Muscle of leg (tissue), 11 donors: Measurements from ENCODE around the gene VCAN. TPM values are rescaled to one million over a fixed set of nuclear protein-coding genes. Genes with fewer than 3 reads are reported as not detected.
A peak's percentile ranks its signal among the peaks of the same experiment; 100 is the strongest.
"Not testable (repeated sequence)": the region's sequence is repeated elsewhere in the genome, so short reads cannot be mapped to it uniquely, and the experiment has no call there.

ENCODE experiments used
- DNase-seq: peaks from one replicate; pipeline ENCODE4 v3.0.0; 2013
- H3K27ac ChIP-seq: one replicate; pipeline ENCODE4 v1.5.1; 2013; ENCODE audit warnings: mild to moderate bottlenecking, low read length, control low read depth
- H3K27me3 ChIP-seq: one replicate; pipeline ENCODE4 v1.6.1; 2013; ENCODE audit warnings: low read length; ENCODE audit not compliant: control insufficient read depth, insufficient read depth
- H3K36me3 ChIP-seq: one replicate; pipeline ENCODE4 v1.6.1; 2013; ENCODE audit warnings: low read length; ENCODE audit not compliant: control insufficient read depth, insufficient read depth
- H3K4me1 ChIP-seq: one replicate; pipeline ENCODE4 v1.6.1; 2013; ENCODE audit warnings: low read length; ENCODE audit not compliant: control insufficient read depth, insufficient read depth
- H3K4me3 ChIP-seq: one replicate; pipeline ENCODE4 v1.5.1; 2013; ENCODE audit warnings: low read length, control low read depth
- H3K9me3 ChIP-seq: replicated peaks from 2 replicates; pipeline ENCODE4 v1.6.1; 2013; ENCODE audit warnings: low read depth, low read length; ENCODE audit not compliant: control insufficient read depth
- WGBS: methylation state at CpG from one replicate; pipeline ENCODE4 v1.1.5; 2013; ENCODE audit warnings: missing lambda C conversion rate; ENCODE audit not compliant: insufficient coverage; 5-methylcytosine and 5-hydroxymethylcytosine counted together
- polyA plus RNA-seq, 8 donors: library from polyadenylated mRNA; unstranded; fragments of 120-200 nt; gene quantifications; one replicate each; pipeline versions ENCODE4 v1.2.1 to v1.2.3, GENCODE V29; 2013; ENCODE audit warnings: inconsistent platforms in 1 of 8, low replicate concordance in 1 of 8; ENCODE audit not compliant: insufficient read length in 8 of 8, insufficient read depth in 1 of 8
- total RNA-seq: library from RNA; stranded (reverse); fragments of 120-200 nt; gene quantifications from one replicate; pipeline ENCODE4 v1.2.4, GENCODE V29; 2013

The VCAN gene
- total and polyA plus RNA-seq, 9 donors: 187 to 382 (median 256) TPM

GRCh38 chr5:83436276-83436675 lies 35.3 kb upstream of the VCAN start:
- H3K9me3 ChIP-seq: no peaks in the 10 kb centered on the region
- no peaks in the 10 kb centered on the region for H3K36me3 ChIP-seq
- H3K4me1 ChIP-seq: no peaks in the 10 kb centered on the region
- H3K27me3 ChIP-seq: no peaks in the 10 kb centered on the region
- no peak overlapping the region for H3K4me3 ChIP-seq
- no CpG with 5 or more reads among the region's 6 CpGs for WGBS
- no peak overlapping the region for H3K27ac ChIP-seq
- no peak for DNase-seq

GRCh38 chr5:83437697-83438096 lies 33.8 kb upstream of the VCAN start:
- not testable (repeated sequence) for H3K9me3 ChIP-seq, H3K4me3 ChIP-seq, DNase-seq, H3K4me1 ChIP-seq, H3K27me3 ChIP-seq, H3K27ac ChIP-seq, H3K36me3 ChIP-seq
- 93% methylated on average over 12 of the region's 17 CpGs for WGBS

- no peak for DNase-seq
- Histone ChIP-seq H3K9me3 (no peaks in the 10 kb centered on the region), H3K4me3 (no peak overlapping the region), H3K27ac (no peak overlapping the region), H3K4me1 (no peaks in the 10 kb centered on the region), H3K36me3 (no peaks in the 10 kb centered on the region), H3K27me3 (no peaks in the 10 kb centered on the region)
- WGBS: no CpG with 5 or more reads among the region's 2 CpGs
Observed at GRCh38 chr5:83440826-83441225, 30.7 kb upstream of the VCAN start.

- 80% methylated on average over 1 of the region's 4 CpGs for WGBS
- no peak for DNase-seq
- Histone ChIP-seq H3K4me1 (no peaks in the 10 kb centered on the region), H3K27ac (no peak overlapping the region), H3K27me3 (no peaks in the 10 kb centered on the region), H3K9me3 (no peaks in the 10 kb centered on the region), H3K4me3 (no peak overlapping the region), H3K36me3 (no peaks in the 10 kb centered on the region)
Observed at GRCh38 chr5:83441747-83442146, 29.8 kb upstream of the VCAN start.

- DNase-seq: no peak
- H3K4me1 ChIP-seq: no peaks in the 10 kb centered on the region
- H3K36me3 ChIP-seq: no peaks in the 10 kb centered on the region
- no peaks in the 10 kb centered on the region for H3K27me3 ChIP-seq
- WGBS: no CpG with 5 or more reads among the region's 3 CpGs
- H3K4me3 ChIP-seq: no peak overlapping the region
- H3K27ac ChIP-seq: no peak overlapping the region
- no peaks in the 10 kb centered on the region for H3K9me3 ChIP-seq
Observed at GRCh38 chr5:83443534-83443933, 28.0 kb upstream of the VCAN start.

GRCh38 chr5:83444445-83444844 lies 27.1 kb upstream of the VCAN start:
- Histone ChIP-seq H3K27me3 (no peaks in the 10 kb centered on the region), H3K36me3 (no peaks in the 10 kb centered on the region), H3K9me3 (no peaks in the 10 kb centered on the region), H3K27ac (no peak overlapping the region), H3K4me3 (no peak overlapping the region), H3K4me1 (no peaks in the 10 kb centered on the region)
- no peak for DNase-seq
- no CpG with 5 or more reads among the region's 2 CpGs for WGBS

- Histone ChIP-seq H3K27ac (no peak overlapping the region), H3K36me3 (no peaks in the 10 kb centered on the region), H3K27me3 (no peaks in the 10 kb centered on the region), H3K4me1 (no peaks in the 10 kb centered on the region), H3K9me3 (no peaks in the 10 kb centered on the region), H3K4me3 (no peak overlapping the region)
- no CpG with 5 or more reads among the region's 4 CpGs for WGBS
- DNase-seq: no peak
Observed at GRCh38 chr5:83446253-83446947, 25.1 kb upstream of the VCAN start.

GRCh38 chr5:83447533-83447932 lies 24.0 kb upstream of the VCAN start:
- Histone ChIP-seq H3K4me3 (no peak overlapping the region), H3K27me3 (no peaks in the 10 kb centered on the region), H3K27ac (no peak overlapping the region), H3K9me3 (no peaks in the 10 kb centered on the region), H3K4me1 (no peaks in the 10 kb centered on the region), H3K36me3 (no peaks in the 10 kb centered on the region)
- WGBS: no CpG with 5 or more reads among the region's 1 CpG
- no peak for DNase-seq

- DNase-seq: peak; percentile 22
- H3K4me1 ChIP-seq: no peaks in the 10 kb centered on the region
- H3K36me3 ChIP-seq: no peaks in the 10 kb centered on the region
- H3K9me3 ChIP-seq: peaks cover 4% of the 10 kb centered on the region
- H3K4me3 ChIP-seq: no peak overlapping the region
- H3K27me3 ChIP-seq: no peaks in the 10 kb centered on the region
- WGBS: 81% methylated on average over 3 of the region's 4 CpGs
- H3K27ac ChIP-seq: no peak overlapping the region
Observed at GRCh38 chr5:83450183-83450966, 21.2 kb upstream of the VCAN start.

GRCh38 chr5:83450967-83451248 lies 20.6 kb upstream of the VCAN start:
- H3K4me1 ChIP-seq: no peaks in the 10 kb centered on the region
- peaks cover 4% of the 10 kb centered on the region for H3K9me3 ChIP-seq
- DNase-seq: no peak
- no peak overlapping the region for H3K27ac ChIP-seq
- H3K27me3 ChIP-seq: no peaks in the 10 kb centered on the region
- no peak overlapping the region for H3K4me3 ChIP-seq
- H3K36me3 ChIP-seq: no peaks in the 10 kb centered on the region

- DNase-seq: no peak
- H3K27me3 ChIP-seq: no peaks in the 10 kb centered on the region
- no peaks in the 10 kb centered on the region for H3K4me1 ChIP-seq
- H3K27ac ChIP-seq: no peak overlapping the region
- H3K36me3 ChIP-seq: no peaks in the 10 kb centered on the region
- H3K9me3 ChIP-seq: peaks cover 6% of the 10 kb centered on the region
- no peak overlapping the region for H3K4me3 ChIP-seq
Observed at GRCh38 chr5:83451955-83452354, 19.6 kb upstream of the VCAN start.
